ENCODE measurements around the gene MIGA2.

DNA sequence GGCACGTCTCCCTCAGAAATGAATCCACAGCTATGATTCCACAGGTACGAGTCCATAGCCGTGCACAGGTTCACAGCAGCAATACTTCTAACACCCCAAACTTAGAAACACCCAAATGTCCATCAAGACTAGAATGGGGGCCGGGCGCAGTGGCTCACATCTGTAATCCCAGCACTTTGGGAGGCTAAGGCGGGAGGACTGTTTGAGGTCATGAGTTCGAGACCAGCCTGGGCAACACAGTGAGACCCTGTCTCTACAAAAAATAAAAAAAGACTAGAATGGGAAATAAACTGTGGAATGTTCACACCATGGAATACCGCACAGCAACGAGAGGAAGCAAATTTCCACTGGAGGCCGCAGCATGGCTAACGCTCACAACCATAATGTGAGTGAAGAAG lies 40.2 kb downstream of the MIGA2 start:
- TF ChIP-seq, protein P1, sequence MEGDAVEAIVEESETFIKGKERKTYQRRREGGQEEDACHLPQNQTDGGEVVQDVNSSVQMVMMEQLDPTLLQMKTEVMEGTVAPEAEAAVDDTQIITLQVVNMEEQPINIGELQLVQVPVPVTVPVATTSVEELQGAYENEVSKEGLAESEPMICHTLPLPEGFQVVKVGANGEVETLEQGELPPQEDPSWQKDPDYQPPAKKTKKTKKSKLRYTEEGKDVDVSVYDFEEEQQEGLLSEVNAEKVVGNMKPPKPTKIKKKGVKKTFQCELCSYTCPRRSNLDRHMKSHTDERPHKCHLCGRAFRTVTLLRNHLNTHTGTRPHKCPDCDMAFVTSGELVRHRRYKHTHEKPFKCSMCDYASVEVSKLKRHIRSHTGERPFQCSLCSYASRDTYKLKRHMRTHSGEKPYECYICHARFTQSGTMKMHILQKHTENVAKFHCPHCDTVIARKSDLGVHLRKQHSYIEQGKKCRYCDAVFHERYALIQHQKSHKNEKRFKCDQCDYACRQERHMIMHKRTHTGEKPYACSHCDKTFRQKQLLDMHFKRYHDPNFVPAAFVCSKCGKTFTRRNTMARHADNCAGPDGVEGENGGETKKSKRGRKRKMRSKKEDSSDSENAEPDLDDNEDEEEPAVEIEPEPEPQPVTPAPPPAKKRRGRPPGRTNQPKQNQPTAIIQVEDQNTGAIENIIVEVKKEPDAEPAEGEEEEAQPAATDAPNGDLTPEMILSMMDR (conservative IDR thresholded peaks at IDR 0.05 in 1 of 2, IDR thresholded peaks at IDR 0.05 in 1 of 2; ENCODE audit: extremely low read depth in 1 of 2, insufficient read depth in 1 of 2, low read depth in 1 of 2, low read length in 2 of 2) = no peak
- no peak for TF ChIP-seq EZH2 (IDR thresholded peaks at IDR 0.05; ENCODE audit: borderline replicate concordance, low read length)

Data from mammary epithelial cell (primary cell).